Right lobe of liver (tissue), 6 donors: Measurements from ENCODE around the gene MLIP. TPM values are rescaled to one million over a fixed set of nuclear protein-coding genes. Genes with fewer than 3 reads are reported as not detected.

Experiments used
- ATAC-seq, 4 donors: fragments of 200-7000 bp; cut with Tn5 transposase; one replicate each; pipeline ENCODE4 v1.9.1; 2020; ENCODE audit warnings: mild to moderate bottlenecking in 4 of 4, moderate library complexity in 4 of 4
- DNase-seq, 3 donors: peaks; one replicate each; pipeline ENCODE4 v3.0.0-alpha.2; 2020
- H3K27ac ChIP-seq, 3 donors: fragments of 200-600 bp; one replicate each; pipeline ENCODE4 v1.8.0; 2022
- H3K27me3 ChIP-seq, 2 donors: fragments of 200-600 bp; one replicate each; pipeline ENCODE4 v1.8.0; 2022
- H3K36me3 ChIP-seq, 4 donors: fragments of 200-600 bp; sonication (generic) in 1 of 4; one replicate each; pipeline versions ENCODE4 v1.5.1 to v1.8.0; 2017 to 2022; ENCODE audit warnings: control low read depth in 1 of 4
- H3K4me1 ChIP-seq, 4 donors: fragments of 200-600 bp; sonication (generic) in 1 of 4; one replicate each; pipeline versions ENCODE4 v1.5.1 to v1.8.0; 2017 to 2022; ENCODE audit warnings: control low read depth in 1 of 4
- H3K4me3 ChIP-seq, 3 donors: fragments of 200-600 bp; one replicate each; pipeline ENCODE4 v1.8.0; 2022
- H3K9me3 ChIP-seq, 4 donors: fragments of 200-600 bp; sonication (generic) in 1 of 4; one replicate each; pipeline versions ENCODE4 v1.5.1 to v1.8.0; 2017 to 2022; ENCODE audit warnings: control low read depth in 1 of 4
- POLR2A ChIP-seq: fragments of 450-650 bp; IDR thresholded peaks from one replicate; pipeline ENCODE4 v1.6.1; 2017; ENCODE audit warnings: antibody characterized with exemption, mild to moderate bottlenecking
- WGBS: methylation state at CpG from one replicate; pipeline ENCODE4 v1.1.6; 2018; ENCODE audit warnings: low coverage, low lambda C conversion rate; ENCODE audit not compliant: insufficient coverage; ENCODE audit errors: missing lambda C conversion rate; 5-methylcytosine and 5-hydroxymethylcytosine counted together
- intact Hi-C, 2 donors: fragments of 100-400 bp; cut with DNase I; formaldehyde crosslinking; loops; one replicate each; pipeline versions ENCODE4 v1.11.2 to v1.14.1; 2022
- total RNA-seq, 6 experiments: library from RNA; depleted of rRNA in 2 of 6; stranded (reverse); fragments of >200 nt in 2 of 6; fragmentation: NEBNext Ultra II Directional in 3 of 6; extraction: Animal tissue kit (Norgen Biotek cat#: 25700) in 3 of 6; gene quantifications; one replicate each; pipeline versions ENCODE4 v1.1.0 to v1.2.4, GENCODE V29; 2016 to 2023
- TF ChIP-seq, protein P1 (sequence below), 4 donors: fragments of 200-600 bp in 3 of 4; fragments of 450-650 bp in 1 of 4; IDR thresholded peaks; one replicate each; pipeline versions ENCODE4 v1.5.1 to v1.8.0; 2016 to 2022; ENCODE audit warnings: antibody characterized with exemption in 4 of 4, mild to moderate bottlenecking in 2 of 4
- donor health status: DM: no; HTN: yes; CAD: no.
- donor health status: DM: no; HTN: no; CAD: no.
- donor health status: DM: no; HTN: no; CAD: no.
- donor health status: DM: no; HTN: yes; CAD: no.
- donor health status: DM: no; HTN: yes; CAD: no.

MLIP gene
- total RNA-seq, 6 experiments from 2014 or later: 20.2 to 64.6 (median 24.4) TPM

DNA sequence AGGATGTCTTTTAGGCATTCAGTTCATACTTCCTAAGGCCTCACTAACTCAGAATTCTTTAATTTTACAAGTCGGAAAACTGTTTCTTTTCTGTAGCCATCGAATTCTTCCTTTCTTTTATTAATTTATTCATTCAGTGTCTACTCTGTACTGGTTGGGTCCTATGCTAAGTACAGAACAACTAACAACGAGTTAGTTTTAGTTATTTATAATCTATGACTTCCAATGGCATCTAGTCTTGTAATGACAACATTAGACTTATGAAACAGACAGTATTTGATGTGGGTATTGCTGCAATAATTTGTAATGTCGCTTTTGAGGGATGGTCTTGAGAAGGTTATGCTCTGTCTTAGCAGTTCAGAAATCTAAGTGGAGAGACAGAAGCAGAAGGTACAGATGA, 141.7 kb downstream of the MLIP start:
- Histone ChIP-seq H3K4me1 (no peaks in the 10 kb centered on the region), H3K27me3 (no peaks in the 10 kb centered on the region), H3K9me3 (no peaks in the 10 kb centered on the region), H3K27ac (no peak overlapping the region), H3K36me3 (no peaks in the 10 kb centered on the region), H3K4me3 (no peak overlapping the region)
- ATAC-seq: no peak
- intact Hi-C loops: no loop called here
- WGBS: 78% methylated on average over 4 of the region's 4 CpGs
- no peak for DNase-seq
- no peak for TF ChIP-seq POLR2A
- TF ChIP-seq, protein P1, sequence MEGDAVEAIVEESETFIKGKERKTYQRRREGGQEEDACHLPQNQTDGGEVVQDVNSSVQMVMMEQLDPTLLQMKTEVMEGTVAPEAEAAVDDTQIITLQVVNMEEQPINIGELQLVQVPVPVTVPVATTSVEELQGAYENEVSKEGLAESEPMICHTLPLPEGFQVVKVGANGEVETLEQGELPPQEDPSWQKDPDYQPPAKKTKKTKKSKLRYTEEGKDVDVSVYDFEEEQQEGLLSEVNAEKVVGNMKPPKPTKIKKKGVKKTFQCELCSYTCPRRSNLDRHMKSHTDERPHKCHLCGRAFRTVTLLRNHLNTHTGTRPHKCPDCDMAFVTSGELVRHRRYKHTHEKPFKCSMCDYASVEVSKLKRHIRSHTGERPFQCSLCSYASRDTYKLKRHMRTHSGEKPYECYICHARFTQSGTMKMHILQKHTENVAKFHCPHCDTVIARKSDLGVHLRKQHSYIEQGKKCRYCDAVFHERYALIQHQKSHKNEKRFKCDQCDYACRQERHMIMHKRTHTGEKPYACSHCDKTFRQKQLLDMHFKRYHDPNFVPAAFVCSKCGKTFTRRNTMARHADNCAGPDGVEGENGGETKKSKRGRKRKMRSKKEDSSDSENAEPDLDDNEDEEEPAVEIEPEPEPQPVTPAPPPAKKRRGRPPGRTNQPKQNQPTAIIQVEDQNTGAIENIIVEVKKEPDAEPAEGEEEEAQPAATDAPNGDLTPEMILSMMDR (IDR thresholded peaks at IDR 0.05): no peak

DNA sequence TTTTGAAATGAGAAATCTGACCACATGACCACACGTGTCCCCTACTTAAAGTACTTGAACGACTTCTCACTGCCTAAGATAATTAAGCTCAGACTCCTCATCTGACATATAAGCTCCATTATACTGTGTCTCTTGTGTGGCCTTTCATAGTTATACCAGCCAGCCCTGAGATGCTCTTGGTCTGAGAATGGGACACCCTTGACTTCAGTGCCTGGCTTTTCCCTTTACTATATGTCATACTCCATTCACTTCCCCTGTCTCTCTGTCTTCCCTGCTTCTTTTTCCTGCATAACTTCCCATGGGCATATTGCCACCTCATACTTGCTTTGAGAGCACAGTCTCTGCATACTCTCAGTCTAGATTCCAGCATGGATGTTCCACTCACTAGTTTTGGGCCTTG, 143.6 kb downstream of the MLIP start:
- Histone ChIP-seq H3K4me1 (no peaks in the 10 kb centered on the region), H3K36me3 (no peaks in the 10 kb centered on the region), H3K9me3 (no peaks in the 10 kb centered on the region), H3K4me3 (no peak overlapping the region), H3K27ac (no peak overlapping the region), H3K27me3 (no peaks in the 10 kb centered on the region)
- no peak for DNase-seq
- TF ChIP-seq, protein P1 (IDR thresholded peaks at IDR 0.05): no peak
- no peak for TF ChIP-seq POLR2A
- WGBS: 79% methylated on average over 2 of the region's 2 CpGs
- ATAC-seq: no peak
- intact Hi-C loops: no loop called here

DNA sequence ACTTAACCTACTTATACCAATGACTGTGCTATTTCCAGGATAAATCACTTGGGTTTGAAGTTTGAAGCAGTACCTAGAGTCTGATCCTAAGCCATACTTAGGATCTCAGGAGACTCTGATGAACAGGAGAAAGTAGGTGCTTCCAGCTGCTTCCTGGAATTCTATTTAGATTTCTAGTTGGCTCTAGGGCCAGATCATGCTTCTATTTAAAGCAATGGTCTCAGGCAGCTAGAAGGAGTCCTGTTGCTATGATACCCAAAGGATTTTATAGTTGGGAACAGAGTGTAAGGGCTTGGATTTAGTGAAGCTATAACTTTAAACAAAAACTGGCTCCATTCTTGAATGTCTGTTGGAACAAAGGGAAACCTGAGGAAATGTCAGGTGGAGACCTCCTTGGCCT, 144.6 kb downstream of the MLIP start:
- no peak overlapping the region for H3K27ac ChIP-seq
- no peaks in the 10 kb centered on the region for H3K27me3 ChIP-seq
- H3K4me3 ChIP-seq: no peak overlapping the region
- ATAC-seq (no peak), DNase-seq (no peak)
- no peaks in the 10 kb centered on the region for H3K9me3 ChIP-seq
- no peak for TF ChIP-seq POLR2A
- no peaks in the 10 kb centered on the region for H3K36me3 ChIP-seq
- H3K4me1 ChIP-seq: no peaks in the 10 kb centered on the region
- intact Hi-C loops: no loop called here

DNA sequence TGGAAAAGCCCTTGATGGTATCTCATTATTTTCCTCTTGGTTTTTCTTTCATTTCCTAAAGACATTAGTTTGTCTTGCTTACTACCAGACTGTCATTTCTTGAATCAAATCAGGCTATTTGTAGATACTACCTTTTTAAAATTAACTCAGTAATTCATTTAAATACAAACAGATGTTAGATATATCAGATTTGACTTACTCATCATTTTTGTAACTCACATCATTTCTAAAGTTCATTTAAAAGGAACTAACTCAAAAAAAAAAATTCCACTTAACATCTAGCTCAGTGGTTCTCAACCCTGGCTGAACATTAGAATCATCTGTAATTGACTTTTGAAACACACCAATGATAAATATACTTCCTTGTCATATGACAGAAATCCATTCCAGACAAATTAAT, 148.8 kb downstream of the MLIP start:
- intact Hi-C loops: loop anchor here in 1 of 2 donors (10.0 kb wide), 1 partner anchor 275 kb away; no protein-coding TSS in a partner anchor
- TF ChIP-seq POLR2A: no peak
- TF ChIP-seq, protein P1 (IDR thresholded peaks at IDR 0.05): no peak
- no peaks in the 10 kb centered on the region for H3K4me1 ChIP-seq

DNA sequence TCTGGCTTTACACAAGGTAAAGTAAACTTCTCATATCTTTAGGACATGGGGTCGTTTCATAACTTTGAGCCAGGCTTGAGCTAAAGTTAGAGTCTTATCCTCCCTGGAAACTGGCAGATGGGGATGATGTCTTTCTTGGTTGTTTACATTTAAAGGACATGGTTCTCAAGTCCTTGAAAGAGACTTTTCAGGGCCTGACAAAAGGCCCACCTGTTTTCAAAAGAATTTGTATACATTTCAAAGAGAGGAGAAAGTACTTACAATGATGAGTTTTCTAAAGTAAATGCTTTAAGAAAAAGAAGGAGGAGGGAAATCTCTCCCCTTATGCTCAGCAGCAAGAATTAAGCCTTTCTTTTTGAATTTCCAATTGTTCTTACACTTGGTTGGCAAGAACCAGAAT, 151.3 kb downstream of the MLIP start:
- ATAC-seq (no peak), DNase-seq (no peak)
- 57% methylated on average over 1 of the region's 1 CpG for WGBS
- TF ChIP-seq, protein P1 (IDR thresholded peaks at IDR 0.05): no peak
- TF ChIP-seq POLR2A: no peak
- Histone ChIP-seq H3K36me3 (no peaks in the 10 kb centered on the region), H3K4me3 (no peak overlapping the region), H3K9me3 (no peaks in the 10 kb centered on the region), H3K27me3 (no peaks in the 10 kb centered on the region), H3K27ac (no peak overlapping the region), H3K4me1 (no peaks in the 10 kb centered on the region)
- intact Hi-C loops: loop anchor here in 1 of 2 donors (10.0 kb wide), 1 partner anchor 278 kb away; no protein-coding TSS in a partner anchor

More for the DNA sequence above, 148.8 kb downstream of the MLIP start:
- no peak for ATAC-seq
- DNase-seq: no peak
- Histone ChIP-seq H3K27ac (no peak overlapping the region), H3K9me3 (no peaks in the 10 kb centered on the region), H3K36me3 (no peaks in the 10 kb centered on the region), H3K4me3 (no peak overlapping the region), H3K27me3 (no peaks in the 10 kb centered on the region)
